ENCODE results near the gene PLXDC1. TPM values are rescaled to one million over a fixed set of nuclear protein-coding genes. Genes with fewer than 3 reads are reported as not detected.

Gene PLXDC1
- total RNA-seq, 1 donor from 2014 or later, result 37.4 TPM

- Mint-ChIP-seq H3K4me1 (ENCODE audit: low read depth) (peaks cover 40% of the 10 kb centered on the region), H3K27ac (ENCODE audit: unreplicated experiment) (peak overlapping the region; percentile 62)
Observed at GRCh38 chr17:39194089-39194984, 42.9 kb upstream of the PLXDC1 start.

GRCh38 chr17:39193346-39193745 lies 41.9 kb upstream of the PLXDC1 start:
- no peak for TF ChIP-seq CTCF (IDR thresholded peaks at IDR 0.05)
- DNase-seq (ENCODE audit: low spot score), result no peak
- H3K9me3 Mint-ChIP-seq (ENCODE audit: low read depth), result no peaks in the 10 kb centered on the region
- H3K27ac Mint-ChIP-seq (ENCODE audit: unreplicated experiment), result no peak overlapping the region
- no peak overlapping the region for H3K4me3 Mint-ChIP-seq (ENCODE audit: unreplicated experiment)
- H3K36me3 Mint-ChIP-seq (ENCODE audit: low read depth), result peaks cover 15% of the 10 kb centered on the region
- peaks cover 39% of the 10 kb centered on the region for H3K4me1 Mint-ChIP-seq (ENCODE audit: low read depth)
- no peaks in the 10 kb centered on the region for H3K27me3 Mint-ChIP-seq (ENCODE audit: low read depth)

More at GRCh38 chr17:39194089-39194984, 42.9 kb upstream of the PLXDC1 start:
- H3K9me3 Mint-ChIP-seq (ENCODE audit: low read depth), result no peaks in the 10 kb centered on the region
- no peak for DNase-seq (ENCODE audit: low spot score)
- H3K27me3 Mint-ChIP-seq (ENCODE audit: low read depth), result no peaks in the 10 kb centered on the region
- peak overlapping the region; percentile 45 for H3K4me3 Mint-ChIP-seq (ENCODE audit: unreplicated experiment)
- peak; percentile 71 for TF ChIP-seq CTCF (IDR thresholded peaks at IDR 0.05)
- H3K36me3 Mint-ChIP-seq (ENCODE audit: low read depth), result peaks cover 14% of the 10 kb centered on the region

GRCh38 chr17:39192901-39193300 lies 41.5 kb upstream of the PLXDC1 start:
- no peaks in the 10 kb centered on the region for H3K9me3 Mint-ChIP-seq (ENCODE audit: low read depth)
- DNase-seq (ENCODE audit: low spot score), result no peak
- peaks cover 15% of the 10 kb centered on the region for H3K36me3 Mint-ChIP-seq (ENCODE audit: low read depth)
- H3K4me1 Mint-ChIP-seq (ENCODE audit: low read depth), result peaks cover 34% of the 10 kb centered on the region
- no peak overlapping the region for H3K4me3 Mint-ChIP-seq (ENCODE audit: unreplicated experiment)
- peak overlapping the region; percentile 73 for H3K27ac Mint-ChIP-seq (ENCODE audit: unreplicated experiment)
- no peaks in the 10 kb centered on the region for H3K27me3 Mint-ChIP-seq (ENCODE audit: low read depth)
- no peak for TF ChIP-seq CTCF (IDR thresholded peaks at IDR 0.05)

GRCh38 chr17:39191750-39192510 lies 40.5 kb upstream of the PLXDC1 start:
- DNase-seq (ENCODE audit: low spot score), result no peak
- Mint-ChIP-seq H3K4me1 (ENCODE audit: low read depth) (peaks cover 33% of the 10 kb centered on the region), H3K9me3 (ENCODE audit: low read depth) (no peaks in the 10 kb centered on the region), H3K36me3 (ENCODE audit: low read depth) (peaks cover 18% of the 10 kb centered on the region), H3K27ac (ENCODE audit: unreplicated experiment) (peak overlapping the region; percentile 13), H3K27me3 (ENCODE audit: low read depth) (no peaks in the 10 kb centered on the region), H3K4me3 (ENCODE audit: unreplicated experiment) (no peak overlapping the region)
- no peak for TF ChIP-seq CTCF (IDR thresholded peaks at IDR 0.05)

- Mint-ChIP-seq H3K36me3 (ENCODE audit: low read depth) (peaks cover 28% of the 10 kb centered on the region), H3K4me1 (ENCODE audit: low read depth) (no peaks in the 10 kb centered on the region), H3K27me3 (ENCODE audit: low read depth) (no peaks in the 10 kb centered on the region), H3K9me3 (ENCODE audit: low read depth) (no peaks in the 10 kb centered on the region), H3K4me3 (ENCODE audit: unreplicated experiment) (no peak overlapping the region), H3K27ac (ENCODE audit: unreplicated experiment) (no peak overlapping the region)
- TF ChIP-seq CTCF (IDR thresholded peaks at IDR 0.05), result no peak
- no peak for DNase-seq (ENCODE audit: low spot score)
Observed at GRCh38 chr17:39187152-39187830, 35.9 kb upstream of the PLXDC1 start.

Measured in chondrocyte (in vitro differentiated cells).